Upper lobe of right lung (tissue), 1 donor: Measurements from ENCODE around the gene CDC14B. TPM values are rescaled to one million over a fixed set of nuclear protein-coding genes. Genes with fewer than 3 reads are reported as not detected.

Source experiments
- ATAC-seq: fragments of 200-7000 bp; cut with Tn5 transposase; one replicate; pipeline ENCODE4 v1.9.1; 2020; ENCODE audit warnings: mild to moderate bottlenecking, moderate library complexity
- DNase-seq: peaks from one replicate; pipeline ENCODE4 v3.0.0-alpha.2; 2020
- H3K27ac ChIP-seq: fragments of 200-600 bp; one replicate; pipeline ENCODE4 v1.8.0; 2022
- H3K27me3 ChIP-seq: fragments of 200-600 bp; one replicate; pipeline ENCODE4 v1.8.0; 2022; ENCODE audit warnings: mild to moderate bottlenecking
- H3K36me3 ChIP-seq: fragments of 200-600 bp; one replicate; pipeline ENCODE4 v1.8.0; 2022
- H3K4me1 ChIP-seq: fragments of 200-600 bp; one replicate; pipeline ENCODE4 v1.8.0; 2022
- H3K4me3 ChIP-seq: fragments of 200-600 bp; one replicate; pipeline ENCODE4 v1.8.0; 2022; ENCODE audit warnings: mild to moderate bottlenecking
- H3K9me3 ChIP-seq: fragments of 200-600 bp; one replicate; pipeline ENCODE4 v1.8.0; 2022
- CTCF ChIP-seq: fragments of 200-600 bp; IDR thresholded peaks from one replicate; pipeline ENCODE4 v1.8.0; 2022; ENCODE audit warnings: antibody characterized with exemption
- intact Hi-C: fragments of 100-400 bp; cut with DNase I; formaldehyde crosslinking; loops from one replicate; pipeline ENCODE4 v1.11.0; 2022
- total RNA-seq: library from RNA; stranded (reverse); fragmentation: NEBNext Ultra II Directional; extraction: Animal tissue kit (Norgen Biotek cat#: 25700); gene quantifications from one replicate; pipeline ENCODE4 v1.2.1, GENCODE V29; 2021
- donor health status: DM: no; HTN: yes; CAD: no; lungs with severe emphysema.

The CDC14B gene
- total RNA-seq, 1 donor from 2014 or later, result 14.5 TPM

- Histone ChIP-seq H3K27me3 (no peaks in the 10 kb centered on the region), H3K4me1 (peaks cover 14% of the 10 kb centered on the region), H3K27ac (no peak overlapping the region), H3K36me3 (peaks cover 20% of the 10 kb centered on the region), H3K4me3 (no peak overlapping the region), H3K9me3 (no peaks in the 10 kb centered on the region)
- ATAC-seq (peak; percentile 4), DNase-seq (no peak)
- intact Hi-C loops, result no loop called here
- TF ChIP-seq CTCF, result no peak
These were observed 127.6 kb downstream of the CDC14B start for GRCh38 chr9:96491880-96492525.

- intact Hi-C loops, result no loop called here
- DNase-seq (no peak), ATAC-seq (peak; percentile 28)
- no peak for TF ChIP-seq CTCF
- H3K4me3 ChIP-seq, result no peak overlapping the region
- H3K36me3 ChIP-seq, result peaks cover 20% of the 10 kb centered on the region
- no peaks in the 10 kb centered on the region for H3K27me3 ChIP-seq
- no peaks in the 10 kb centered on the region for H3K9me3 ChIP-seq
- H3K4me1 ChIP-seq, result peaks cover 21% of the 10 kb centered on the region
- H3K27ac ChIP-seq, result no peak overlapping the region
These were observed 128.4 kb downstream of the CDC14B start for GRCh38 chr9:96491079-96491879.

- H3K4me1 ChIP-seq, result peaks cover 25% of the 10 kb centered on the region
- no peaks in the 10 kb centered on the region for H3K9me3 ChIP-seq
- intact Hi-C loops, result no loop called here
- DNase-seq (no peak), ATAC-seq (no peak)
- peaks cover 20% of the 10 kb centered on the region for H3K36me3 ChIP-seq
- no peak for TF ChIP-seq CTCF
- H3K27me3 ChIP-seq, result no peaks in the 10 kb centered on the region
- no peak overlapping the region for H3K27ac ChIP-seq
- no peak overlapping the region for H3K4me3 ChIP-seq
These were observed 129.0 kb downstream of the CDC14B start for GRCh38 chr9:96490534-96491078.

- Histone ChIP-seq H3K27ac (no peak overlapping the region), H3K36me3 (peaks cover 20% of the 10 kb centered on the region), H3K4me1 (peaks cover 25% of the 10 kb centered on the region), H3K9me3 (no peaks in the 10 kb centered on the region), H3K27me3 (no peaks in the 10 kb centered on the region), H3K4me3 (no peak overlapping the region)
- DNase-seq, result no peak
- no peak for ATAC-seq
- intact Hi-C loops, result no loop called here
- TF ChIP-seq CTCF, result no peak
These were observed 130.1 kb downstream of the CDC14B start for GRCh38 chr9:96489482-96489979.

GRCh38 chr9:96487949-96488348 lies 131.7 kb downstream of the CDC14B start:
- intact Hi-C loops, result no loop called here
- TF ChIP-seq CTCF, result no peak
- H3K4me1 ChIP-seq, result peaks cover 25% of the 10 kb centered on the region
- DNase-seq (no peak), ATAC-seq (no peak)
- H3K36me3 ChIP-seq, result peaks cover 20% of the 10 kb centered on the region
- H3K4me3 ChIP-seq, result no peak overlapping the region
- no peak overlapping the region for H3K27ac ChIP-seq
- H3K9me3 ChIP-seq, result no peaks in the 10 kb centered on the region
- no peaks in the 10 kb centered on the region for H3K27me3 ChIP-seq
